Loucy (cell line): ENCODE data around the gene UBE2Z.

Experiments
- CTCF ChIP-seq: fragments of 200-600 bp; sonication (generic); conservative IDR thresholded peaks from 2 replicates; pipeline ENCODE4 v1.5.1; 2014; ENCODE audit warnings: mild to moderate bottlenecking, antibody characterized with exemption, low read length
- EZH2phosphoT487 ChIP-seq: fragments of 200-600 bp; IDR thresholded peaks from 2 replicates; pipeline ENCODE4 v1.6.1; 2018; ENCODE audit warnings: antibody characterized with exemption, mild to moderate bottlenecking, moderate library complexity, borderline replicate concordance

GRCh38 chr17:48871551-48872351 lies 36.5 kb upstream of the UBE2Z start:
- no peak for TF ChIP-seq CTCF
- TF ChIP-seq EZH2phosphoT487 = no peak
